H1 (cell line): Measurements from ENCODE around the gene IGF2BP3. TPM values are rescaled to one million over a fixed set of nuclear protein-coding genes. Genes with fewer than 3 reads are reported as not detected.

ENCODE experiments used
- CBX5 ChIP-seq: fragments of 300-800, 300-1000 bp; sonication (generic); IDR thresholded peaks from 2 replicates; pipeline ENCODE4 v1.7.1; 2016; ENCODE audit warnings: antibody characterized with exemption, low read length, low read depth
- RFX5 ChIP-seq: IDR thresholded peaks from 2 replicates; pipeline ENCODE4 v1.6.1; 2011; ENCODE audit warnings: low read depth, low read length, improper control_type of control experiment, borderline replicate concordance
- polyA plus RNA-seq, 7 experiments: library from polyadenylated mRNA; depleted of rRNA in 3 of 7; stranded (reverse) in 5 of 7; unstranded in 2 of 7; fragments of >200 nt in 5 of 7; fragments of 200-250 nt in 2 of 7; gene quantifications; 1 replicate in 5 of 7; 2 replicates in 1 of 7; 4 replicates in 1 of 7; pipeline versions ENCODE4 v1.2.1 to v1.2.3, GENCODE V29; 2011 to 2013; ENCODE audit warnings: missing spikeins in 2 of 7, mixed read lengths in 2 of 7
- total RNA-seq: library from RNA; stranded (reverse); fragmentation: NEBNext Ultra II Directional; extraction: Animal tissue kit (Norgen Biotek cat#: 25700); gene quantifications from 2 replicates; pipeline ENCODE4 v1.2.1, GENCODE V29; 2021

IGF2BP3 gene
- total and polyA plus RNA-seq, 2 of the 8 experiments (the other 6 are each of a cell fraction or from before 2014, with no cell fraction given): 66.3 to 193 TPM

GRCh38 chr7:23346316-23346715 is 124.0 kb downstream of the IGF2BP3 start (continued):
- no peak for TF ChIP-seq RFX5
- no peak for TF ChIP-seq CBX5
